NCI-H526 treated with DMSO at 0.1 percent for 48 hours (cell line): ENCODE results near the gene TNFRSF25.
A peak's percentile ranks its signal among the peaks of the same experiment; 100 is the strongest.
"Not testable (repeated sequence)": the region's sequence is repeated elsewhere in the genome, so short reads cannot be mapped to it uniquely, and the experiment has no call there.

ENCODE experiments used
- DNase-seq: peaks from one replicate; lab custom pipeline; 2025; lab: John Stamatoyannopoulos, UW

The TNFRSF25 gene

GRCh38 chr1:6501279-6501813 is 35.4 kb upstream of the TNFRSF25 start:
- no peak for DNase-seq

DNA sequence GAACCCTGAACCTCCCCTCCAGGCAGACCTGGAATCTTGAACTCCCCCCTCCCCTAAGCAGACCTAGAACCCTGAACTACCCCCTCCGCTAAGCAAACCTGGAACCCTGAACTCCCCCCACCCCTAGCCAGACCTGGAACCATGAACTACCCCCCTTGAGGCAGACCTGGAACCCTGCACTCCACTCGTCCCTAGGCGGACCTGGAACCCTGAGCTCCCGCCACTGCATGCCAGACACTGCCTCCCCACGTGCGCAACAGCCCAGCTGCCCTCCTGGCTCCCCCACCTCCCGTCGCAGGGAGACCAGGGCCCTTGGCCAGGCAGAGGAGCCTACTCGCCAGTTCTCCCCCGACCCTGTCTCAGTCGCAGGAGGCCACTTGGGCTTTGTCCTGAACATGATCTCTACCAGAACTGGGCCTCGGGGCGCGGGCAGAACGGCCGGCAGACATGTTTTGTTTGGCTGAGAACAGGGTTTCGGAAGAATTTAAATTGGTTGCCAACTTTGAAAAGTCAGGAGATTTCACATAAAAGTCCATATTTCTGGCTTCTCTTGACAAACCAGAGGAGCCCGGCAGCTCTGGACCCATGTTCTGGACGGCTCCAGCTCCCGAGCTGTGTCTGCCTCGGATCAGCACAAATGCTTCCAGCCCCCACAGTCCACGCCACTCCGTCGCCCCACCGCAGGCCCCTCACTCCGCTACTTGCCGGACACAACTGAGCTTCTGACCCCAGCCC is 34.7 kb upstream of the TNFRSF25 start:
- no peak for DNase-seq

DNA sequence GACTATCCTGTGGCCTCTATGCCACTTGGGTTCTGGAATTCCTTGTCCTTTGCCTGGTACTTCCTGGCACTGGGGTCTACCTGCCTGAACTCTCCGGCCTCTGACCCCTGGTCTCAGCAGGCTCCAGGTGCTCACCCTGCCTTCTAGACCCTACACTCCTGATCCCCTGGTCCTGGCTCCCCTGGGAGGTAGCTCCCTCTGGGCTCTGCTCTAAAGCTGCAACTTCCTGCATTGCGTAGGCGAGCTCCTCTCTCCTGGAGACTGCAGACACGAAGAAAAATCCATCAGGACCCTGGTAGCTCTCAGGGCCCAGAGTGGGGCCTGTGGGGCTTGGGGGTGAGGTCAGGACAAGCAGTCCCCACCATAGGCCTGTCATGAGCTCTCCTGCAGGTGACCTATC is 33.3 kb upstream of the TNFRSF25 start:
- DNase-seq = no peak

GRCh38 chr1:6498576-6499111 is 32.7 kb upstream of the TNFRSF25 start:
- DNase-seq = no peak

GRCh38 chr1:6497867-6498575 is 32.0 kb upstream of the TNFRSF25 start:
- DNase-seq = no peak

DNA sequence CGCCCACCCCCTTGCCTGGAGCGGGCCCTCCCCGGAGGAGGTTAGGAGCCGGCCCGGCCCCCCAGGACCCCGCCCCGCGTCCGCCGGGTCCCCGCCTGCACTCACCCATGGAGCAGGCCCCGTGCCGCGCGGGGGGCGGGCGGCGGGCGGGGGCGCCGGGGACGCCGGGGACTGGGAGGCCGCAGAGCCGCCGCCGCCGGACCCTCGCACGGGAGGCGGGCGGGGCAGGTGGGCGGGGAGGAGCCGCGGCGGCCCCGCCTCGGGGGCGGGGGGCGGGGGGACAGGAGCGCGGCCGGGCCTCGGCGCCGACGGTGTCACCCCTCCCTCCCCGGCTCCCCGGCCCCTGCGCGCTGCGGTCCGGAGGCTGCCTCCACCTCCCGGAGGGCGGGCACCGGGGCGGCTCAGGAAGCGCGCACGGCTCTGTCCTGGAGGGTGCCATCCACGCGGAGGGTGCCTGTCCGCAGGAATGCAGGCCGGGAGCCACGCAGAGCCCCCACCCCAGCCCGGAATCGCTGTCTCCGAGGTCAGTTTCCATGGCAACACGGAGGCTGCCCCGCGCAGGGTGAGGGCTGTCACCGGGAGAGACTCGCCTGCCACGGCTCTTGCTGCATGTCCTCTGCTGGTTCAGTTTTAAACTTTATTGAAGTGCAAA is 31.4 kb upstream of the TNFRSF25 start:
- peak; percentile 30 for DNase-seq

- no peak for DNase-seq
Measured at GRCh38 chr1:6496890-6497214, 30.9 kb upstream of the TNFRSF25 start.

DNA sequence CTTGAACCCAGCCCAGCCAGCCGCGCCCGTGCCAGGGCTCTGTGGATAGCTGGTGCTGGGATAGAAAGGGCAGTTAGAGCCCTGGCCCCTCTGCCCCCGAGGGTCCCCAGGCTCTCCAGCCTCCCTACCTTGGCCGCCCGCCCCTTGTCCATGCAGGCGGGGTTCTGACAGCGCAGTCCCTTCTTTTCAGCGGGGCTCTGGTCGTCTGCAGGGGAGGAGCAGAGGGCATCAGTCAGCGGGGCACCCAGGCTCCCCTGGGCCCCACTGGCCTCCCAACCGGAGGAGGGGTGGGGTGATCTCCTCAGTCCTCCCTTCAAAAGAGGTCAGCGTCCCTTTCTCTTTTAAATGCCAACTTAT is 30.4 kb upstream of the TNFRSF25 start:
- DNase-seq = no peak

DNA sequence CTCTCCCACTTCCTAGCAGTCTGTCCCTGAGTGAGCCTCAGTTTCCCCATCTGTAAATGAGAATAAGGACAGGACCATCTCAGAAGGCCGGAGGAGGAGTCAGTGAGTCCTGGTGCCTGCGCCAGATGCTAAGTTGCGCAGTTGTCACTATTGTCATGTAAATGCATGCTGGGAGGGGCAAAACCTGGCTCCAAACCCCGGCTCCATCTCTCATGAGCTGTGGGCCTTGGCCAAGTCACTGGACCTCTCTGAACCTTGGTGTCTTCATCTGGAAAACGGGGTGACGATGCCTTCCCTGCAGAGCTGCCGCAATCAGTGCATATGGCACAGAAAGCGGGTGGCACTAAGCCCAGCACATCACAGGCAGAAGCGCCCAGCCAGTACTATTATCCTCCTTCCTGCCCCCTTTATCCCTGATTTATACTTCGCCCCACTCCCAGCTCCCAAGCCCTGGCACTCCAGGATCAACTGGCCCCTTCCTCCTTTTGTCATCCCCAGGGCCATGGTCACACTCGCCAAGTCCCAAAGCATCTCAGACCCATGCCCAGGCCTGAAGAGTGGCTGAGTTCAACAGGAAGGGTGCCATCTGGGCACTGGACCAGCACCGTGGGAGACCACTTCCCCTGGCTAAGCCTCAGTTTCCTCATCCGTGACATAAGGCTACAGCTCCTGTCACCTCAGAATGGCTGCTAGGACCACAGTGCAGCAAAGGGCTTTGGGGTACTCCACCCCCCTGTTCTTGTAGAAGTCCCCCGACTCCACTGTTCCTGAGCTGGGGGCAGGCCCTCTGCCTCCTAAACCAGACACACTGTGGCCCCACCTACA is 29.8 kb upstream of the TNFRSF25 start:
- DNase-seq = no peak

GRCh38 chr1:6495041-6495441 is 29.1 kb upstream of the TNFRSF25 start:
- no peak for DNase-seq

DNA sequence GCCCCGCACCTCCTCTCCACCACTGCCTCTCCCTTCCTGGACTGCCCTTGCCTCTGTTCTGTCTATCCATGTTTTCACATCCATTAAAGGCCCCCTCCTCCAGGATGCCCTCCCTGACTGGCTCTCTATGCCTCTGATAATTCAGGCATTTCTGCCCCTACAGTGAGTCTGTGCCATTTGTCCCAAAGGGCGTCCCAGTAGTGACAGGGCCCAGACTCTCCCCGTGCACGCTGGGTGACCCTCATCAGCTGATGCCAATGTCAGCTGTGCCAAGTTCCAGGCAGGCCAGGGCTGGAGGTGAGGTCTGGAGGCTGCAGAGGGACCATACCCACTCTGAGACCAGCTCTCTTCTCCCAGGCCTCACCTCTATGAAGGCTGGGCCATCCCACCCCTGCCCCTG is 28.7 kb upstream of the TNFRSF25 start:
- no peak for DNase-seq

- DNase-seq = not testable (repeated sequence)
Measured at GRCh38 chr1:6493834-6494223, 27.9 kb upstream of the TNFRSF25 start.

GRCh38 chr1:6491966-6492365 is 26.0 kb upstream of the TNFRSF25 start:
- DNase-seq = no peak

GRCh38 chr1:6491480-6491962 is 25.5 kb upstream of the TNFRSF25 start, which contains the start of gene PLEKHG5:
Gene PLEKHG5, minus strand, starts transcription at chr1:6491667. Its CDS starts 14,096 bp downstream, at chr1:6477571.
- no peak for DNase-seq

DNA sequence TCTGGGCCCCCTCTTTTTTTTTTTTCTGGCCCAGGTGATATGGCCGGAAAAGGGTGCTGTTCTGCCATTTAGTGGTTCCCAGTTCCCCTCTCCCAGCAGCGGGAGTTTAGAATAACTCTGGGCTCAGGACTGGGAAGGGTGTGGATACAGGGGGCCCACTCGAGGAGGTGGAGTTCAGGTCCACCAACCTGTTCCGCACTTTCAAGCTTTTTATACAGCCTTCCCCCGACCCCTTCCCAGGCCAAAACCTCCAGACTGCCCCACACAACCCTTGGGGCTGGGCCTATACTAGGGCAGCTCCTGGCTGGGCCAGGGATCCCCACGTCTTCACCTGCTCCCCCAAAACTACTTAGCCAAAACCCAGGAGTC is 25.1 kb upstream of the TNFRSF25 start:
- no peak for DNase-seq

GRCh38 chr1:6490181-6491080 is 24.5 kb upstream of the TNFRSF25 start:
- peak; percentile 75 for DNase-seq

- DNase-seq = peak; percentile 77
Measured at GRCh38 chr1:6489799-6490180, 23.8 kb upstream of the TNFRSF25 start.

DNA sequence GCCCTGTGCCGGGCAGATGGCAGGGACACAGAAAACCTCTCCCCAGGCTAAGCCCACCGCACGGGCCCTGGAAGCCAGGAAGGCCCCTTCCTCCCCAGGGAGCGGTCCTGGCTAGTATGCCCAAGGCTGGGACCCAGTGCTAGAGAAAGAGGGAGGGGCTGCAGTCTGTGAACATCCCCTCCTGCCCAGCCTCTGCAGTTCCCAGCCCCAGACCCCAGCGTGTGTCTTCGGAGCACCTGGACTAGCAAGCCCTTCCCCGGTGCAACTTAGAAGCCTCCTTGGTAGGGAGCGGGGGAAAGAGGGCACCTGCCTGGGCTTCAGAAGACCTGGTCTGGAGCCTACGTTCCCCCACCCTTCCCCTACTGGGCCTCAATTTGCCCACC is 23.4 kb upstream of the TNFRSF25 start:
- no peak for DNase-seq

GRCh38 chr1:6488602-6489382 is 22.8 kb upstream of the TNFRSF25 start:
- DNase-seq = peak; percentile 83
